HFFc6 (cell line): ENCODE results near the gene CD164L2. TPM values are rescaled to one million over a fixed set of nuclear protein-coding genes. Genes with fewer than 3 reads are reported as not detected.

Experiments used
- DNase-seq: peaks from one replicate; pipeline ENCODE4 v3.0.0-alpha.2; 2018
- H3K27ac Mint-ChIP-seq: 2 replicates; pipeline ENCODE4 v1.8.0; 2020; ENCODE audit warnings: mild to moderate bottlenecking, mixed read lengths
- H3K27me3 Mint-ChIP-seq: 2 replicates; pipeline ENCODE4 v1.8.0; 2021; ENCODE audit warnings: mild to moderate bottlenecking, moderate library complexity, mixed read lengths; ENCODE audit not compliant: insufficient read depth
- H3K36me3 Mint-ChIP-seq: 2 replicates; pipeline ENCODE4 v1.8.0; 2021; ENCODE audit warnings: low read depth, mixed read lengths
- H3K4me1 Mint-ChIP-seq: 2 replicates; pipeline ENCODE4 v1.8.0; 2020; ENCODE audit warnings: low read depth, mixed read lengths
- H3K4me3 Mint-ChIP-seq: 2 replicates; pipeline ENCODE4 v1.8.0; 2020; ENCODE audit warnings: mild to moderate bottlenecking, moderate library complexity, mixed read lengths
- H3K9me3 Mint-ChIP-seq: 2 replicates; pipeline ENCODE4 v1.8.0; 2020; ENCODE audit warnings: mild to moderate bottlenecking, mixed read lengths
- CTCF ChIP-seq: fragments of 200-600 bp; sonication (generic); IDR thresholded peaks from 2 replicates; pipeline ENCODE4 v1.5.0; 2021; ENCODE audit warnings: antibody characterized with exemption, mild to moderate bottlenecking
- total RNA-seq, 6 experiments: library from RNA; stranded (reverse); fragmentation: NEBNext Ultra II Directional; extraction: Animal tissue kit (Norgen Biotek cat#: 25700); gene quantifications; 2 replicates in 1 of 6; 3 replicates in 5 of 6; pipeline ENCODE4 v1.2.3, GENCODE V29; 2021

The CD164L2 gene
- total RNA-seq, 6 experiments from 2014 or later = not detected

GRCh38 chr1:27394925-27395324, 11.8 kb upstream of the CD164L2 start:
- Mint-ChIP-seq H3K4me1 (peaks cover 36% of the 10 kb centered on the region), H3K36me3 (no peaks in the 10 kb centered on the region), H3K4me3 (peak overlapping the region; percentile 25; the same call in 1 of the 2 replicates), H3K27ac (peak overlapping the region; percentile 54), H3K9me3 (no peaks in the 10 kb centered on the region), H3K27me3 (peaks cover 3% of the 10 kb centered on the region; the same call in 1 of the 2 replicates)
- no peak for TF ChIP-seq CTCF
- peak; percentile 17 for DNase-seq

- H3K36me3 Mint-ChIP-seq = no peaks in the 10 kb centered on the region
- peak overlapping the region; percentile 52 for H3K27ac Mint-ChIP-seq
- H3K27me3 Mint-ChIP-seq = peaks cover 3% of the 10 kb centered on the region; the same call in 1 of the 2 replicates
- H3K4me1 Mint-ChIP-seq = peaks cover 36% of the 10 kb centered on the region
- no peak overlapping the region; the same call in 1 of the 2 replicates for H3K4me3 Mint-ChIP-seq
- no peak for DNase-seq
- no peaks in the 10 kb centered on the region for H3K9me3 Mint-ChIP-seq
- no peak for TF ChIP-seq CTCF
Measured at GRCh38 chr1:27394282-27394658, 11.1 kb upstream of the CD164L2 start.

GRCh38 chr1:27393641-27394281, 10.6 kb upstream of the CD164L2 start:
- H3K27me3 Mint-ChIP-seq = peaks cover under 1% of the 10 kb centered on the region; the same call in 1 of the 2 replicates
- no peak for DNase-seq
- no peaks in the 10 kb centered on the region for H3K9me3 Mint-ChIP-seq
- H3K4me3 Mint-ChIP-seq = peak overlapping the region; percentile 93; the same call in 1 of the 2 replicates
- H3K36me3 Mint-ChIP-seq = no peaks in the 10 kb centered on the region
- no peak for TF ChIP-seq CTCF
- peaks cover 36% of the 10 kb centered on the region for H3K4me1 Mint-ChIP-seq
- H3K27ac Mint-ChIP-seq = peak overlapping the region; percentile 89

GRCh38 chr1:27392778-27393635, 9.9 kb upstream of the CD164L2 start:
- peak overlapping the region; percentile 93 for H3K4me3 Mint-ChIP-seq
- peaks cover 36% of the 10 kb centered on the region for H3K4me1 Mint-ChIP-seq
- peak; percentile 31 for TF ChIP-seq CTCF
- peak overlapping the region; percentile 89 for H3K27ac Mint-ChIP-seq
- H3K27me3 Mint-ChIP-seq = no peaks in the 10 kb centered on the region; the same call in 1 of the 2 replicates
- no peaks in the 10 kb centered on the region for H3K36me3 Mint-ChIP-seq
- no peak for DNase-seq
- no peaks in the 10 kb centered on the region for H3K9me3 Mint-ChIP-seq

- peak within 1 kb of the TSS; percentile 93 for H3K27ac Mint-ChIP-seq
- peak; percentile 87 for DNase-seq
- H3K9me3 Mint-ChIP-seq = no peaks in the 10 kb centered on the region
- peaks cover 36% of the 10 kb centered on the region for H3K4me1 Mint-ChIP-seq
- peak within 1 kb of the TSS; percentile 93 for H3K4me3 Mint-ChIP-seq
- no peaks in the 10 kb centered on the region for H3K36me3 Mint-ChIP-seq
- H3K27me3 Mint-ChIP-seq = no peaks in the 10 kb centered on the region; the same call in 1 of the 2 replicates
- TF ChIP-seq CTCF = peak; percentile 70; the same call in 1 of the 2 replicates
Measured at GRCh38 chr1:27392096-27392777, 9.1 kb upstream of the CD164L2 start, which contains the start of gene GPR3. GPR3 (plus strand) TSS chr1:27392622; CDS start chr1:27393799, 1,177 bp downstream.
